Stimulated activated CD8-positive, alpha-beta memory T cell treated with anti-CD3 and anti-CD28 coated beads, Interleukin-4, amount 100 ng/mL, for 1 hour (primary cell): ENCODE measurements around the gene CDK2AP2.
"Not testable (repeated sequence)": the region's sequence is repeated elsewhere in the genome, so short reads cannot be mapped to it uniquely, and the experiment has no call there.

Source experiments
- DNase-seq, 2 donors: peaks; one replicate each; pipeline ENCODE4 v3.0.0-alpha.2; 2020; ENCODE audit warnings: low read depth in 2 of 2, low spot score in 1 of 2

Gene CDK2AP2

DNA sequence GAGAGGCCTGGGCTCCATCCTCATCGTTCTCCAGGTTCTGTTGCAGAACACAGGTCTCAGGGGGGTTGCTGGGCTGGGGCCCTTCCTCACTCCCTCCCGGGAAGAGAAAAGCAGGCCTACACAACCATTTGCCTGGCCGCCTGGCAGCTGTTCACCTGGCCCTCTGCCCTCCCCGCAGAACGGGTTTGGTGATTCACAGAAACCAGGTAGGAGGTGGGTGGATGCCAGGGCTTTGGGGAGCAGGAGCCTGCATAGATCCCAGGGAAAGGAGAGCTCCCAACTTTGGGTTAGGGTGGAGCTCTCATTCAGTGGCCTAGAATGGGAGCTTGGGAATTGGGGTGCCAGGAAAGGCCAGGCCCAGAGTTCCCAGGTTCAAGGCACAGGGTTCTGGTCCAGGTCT lies 39.9 kb downstream of the CDK2AP2 start:
- no peak for DNase-seq

DNA sequence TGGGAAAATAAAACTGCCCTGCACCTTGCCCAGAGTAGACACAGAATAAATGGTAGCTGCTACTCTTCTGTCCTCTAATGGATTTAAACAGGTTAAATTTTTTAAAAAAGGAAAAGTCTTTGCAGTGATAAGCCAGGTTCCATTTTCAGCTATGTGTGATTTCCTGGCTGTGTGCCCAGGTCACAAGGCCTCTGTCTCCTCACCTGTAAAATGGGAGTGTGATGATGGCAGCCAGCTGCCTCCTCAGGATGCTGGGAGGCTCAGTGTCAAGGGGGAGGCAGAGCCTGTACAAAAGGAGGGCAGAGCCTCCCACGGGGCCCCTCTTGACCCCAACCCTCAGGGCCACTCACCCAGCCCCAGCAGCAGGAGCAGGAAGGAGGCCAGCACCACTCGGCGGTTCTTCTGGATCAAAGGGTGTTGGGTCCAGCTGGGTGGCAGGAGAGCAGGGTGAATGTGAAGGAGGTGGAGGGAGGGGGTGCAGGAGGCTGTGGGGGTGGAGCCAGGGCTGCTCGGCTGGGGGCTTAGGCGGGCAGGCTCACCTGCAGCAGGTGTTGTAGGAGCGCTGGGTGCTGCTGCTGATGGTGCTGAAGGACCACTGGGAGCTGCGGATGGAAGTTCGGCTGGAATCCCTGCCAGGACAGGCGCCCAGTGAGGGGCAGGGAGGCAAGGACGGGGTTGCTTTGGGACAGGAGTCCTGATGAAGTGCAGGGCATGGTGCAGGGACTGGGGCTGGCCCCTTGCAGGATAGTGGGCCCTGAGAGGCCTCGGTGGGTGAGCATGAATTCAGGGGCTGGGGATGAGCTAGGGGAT lies 40.8 kb downstream of the CDK2AP2 start:
- DNase-seq: no peak

DNA sequence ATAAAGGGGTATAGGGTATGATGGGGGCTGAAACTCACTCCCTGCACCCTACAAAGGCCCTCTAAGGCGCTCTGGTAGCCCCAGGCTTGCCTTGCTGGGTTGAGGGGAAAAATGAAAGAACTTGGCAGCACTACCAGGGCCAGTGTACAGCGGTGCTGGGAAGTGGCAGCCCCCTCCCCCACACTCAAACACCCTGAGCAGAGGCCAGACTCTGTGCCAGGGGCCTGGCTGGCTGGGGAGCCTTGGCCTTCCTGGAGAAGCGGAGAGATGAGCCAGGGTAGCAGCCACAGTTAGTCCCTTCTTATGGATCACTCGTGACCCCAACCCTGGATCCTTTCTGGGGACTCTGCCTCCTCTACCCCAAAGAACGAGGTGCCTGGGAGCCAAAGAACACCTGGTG lies 41.6 kb downstream of the CDK2AP2 start:
- no peak for DNase-seq

DNA sequence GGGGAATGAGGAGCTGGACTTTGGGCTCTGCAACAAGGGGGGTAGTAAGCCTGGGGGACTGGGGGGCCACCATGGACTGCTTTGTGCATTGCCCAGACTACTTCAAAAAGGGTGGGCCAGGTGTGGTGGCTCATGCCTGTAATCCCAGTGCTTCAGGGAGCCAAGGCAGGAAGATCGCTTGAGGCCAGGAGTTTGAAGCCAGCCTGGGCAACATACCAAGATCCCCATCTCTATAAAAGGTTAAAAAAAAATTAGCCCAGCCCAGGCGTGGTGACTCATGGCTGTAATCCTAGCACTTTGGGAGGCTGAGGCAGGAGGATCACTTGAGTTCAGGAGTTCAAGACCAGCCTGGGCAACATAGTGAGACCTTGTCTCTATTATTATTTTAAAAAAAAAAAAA lies 42.4 kb downstream of the CDK2AP2 start:
- DNase-seq: not testable (repeated sequence)

DNA sequence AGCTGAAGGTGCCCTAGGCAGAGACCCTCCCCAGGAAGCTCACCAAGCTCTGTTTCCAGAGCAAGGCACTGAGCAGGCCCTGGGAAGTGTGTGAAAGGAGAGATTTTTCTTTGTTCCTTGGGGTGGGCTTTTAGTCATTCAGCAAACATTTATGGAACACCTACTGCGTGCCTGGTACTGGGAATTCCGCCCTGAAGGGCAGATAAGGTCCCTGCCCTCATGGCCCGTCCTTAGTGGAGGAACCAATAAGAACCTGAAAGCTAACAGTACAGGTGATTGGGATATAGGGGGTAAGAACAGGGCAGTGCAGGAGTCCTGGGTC lies 42.8 kb downstream of the CDK2AP2 start:
- DNase-seq: no peak

DNA sequence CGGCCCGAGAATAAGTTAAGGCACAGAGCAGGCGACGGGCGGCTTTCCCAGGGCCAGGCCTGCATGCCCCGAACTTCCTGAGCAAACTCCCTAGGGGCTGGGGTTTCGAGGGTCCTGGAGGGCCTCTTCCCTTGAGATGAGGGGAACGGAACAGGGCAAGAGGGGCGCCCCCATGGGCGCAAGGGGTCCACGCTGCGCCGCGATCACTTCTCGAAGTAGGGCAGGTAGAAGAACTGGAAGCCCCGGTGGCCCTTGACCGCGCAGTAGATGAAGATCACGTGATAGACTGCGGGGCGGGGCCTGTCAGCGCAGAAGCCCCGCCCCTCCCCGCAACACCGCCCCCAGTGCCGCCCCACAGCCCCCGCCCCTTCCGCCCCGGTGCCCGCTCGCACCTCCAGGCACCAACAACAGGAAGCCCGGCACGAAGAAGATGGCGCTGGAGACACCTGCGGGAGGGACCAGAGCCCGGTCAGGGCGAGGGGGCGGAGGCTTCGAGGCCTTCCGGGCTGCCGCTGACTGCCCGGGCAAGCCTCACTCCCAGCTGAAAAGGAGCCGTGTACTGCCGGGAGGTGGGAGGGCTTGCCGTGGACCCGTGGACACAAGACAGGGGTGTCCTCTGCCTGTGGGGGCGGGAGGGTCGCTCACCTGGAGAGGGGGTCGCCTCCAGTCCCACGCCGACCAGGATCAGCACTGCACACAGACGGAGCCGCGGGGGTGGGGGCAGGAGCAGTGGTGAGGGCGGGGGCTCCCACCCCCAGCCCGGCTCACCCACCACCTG lies 43.4 kb downstream of the CDK2AP2 start:
- peak; percentile 79 to 87 for DNase-seq

DNA sequence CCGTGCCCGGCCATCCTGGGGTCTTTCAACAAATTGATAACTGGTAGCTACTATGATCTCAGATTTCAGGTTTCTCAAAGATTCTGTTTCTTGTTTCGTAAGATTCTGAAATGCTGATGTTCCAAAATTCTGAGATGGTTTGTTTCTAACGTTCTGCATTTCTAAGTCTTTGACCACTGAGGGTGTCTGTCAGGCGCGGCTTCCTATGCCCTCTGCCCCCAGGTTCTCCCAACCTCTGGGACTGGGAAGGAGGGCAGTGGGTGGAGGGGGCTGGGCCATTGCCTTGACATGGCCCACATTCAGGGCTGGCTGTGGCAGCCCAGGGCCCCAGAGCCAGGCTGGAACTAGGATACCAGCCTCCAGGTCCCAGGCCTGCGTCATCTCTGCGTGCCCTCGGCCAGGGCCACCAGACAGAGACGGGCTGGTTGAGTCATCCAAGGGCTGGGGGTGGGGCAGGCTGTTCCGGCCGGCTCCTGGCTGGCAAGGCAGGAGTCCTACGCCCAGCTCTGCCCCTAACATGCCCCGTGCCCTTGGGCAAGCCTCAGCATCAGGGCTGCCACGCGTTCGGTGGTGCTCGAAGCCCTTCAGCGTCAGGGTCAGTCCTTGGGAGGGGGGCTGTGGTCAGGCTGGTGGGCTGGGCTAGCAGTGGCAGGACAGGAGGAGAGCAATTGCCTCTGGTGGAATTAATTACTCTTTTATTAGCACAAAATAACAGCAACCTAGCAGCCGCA lies 44.1 kb downstream of the CDK2AP2 start:
- DNase-seq: no peak

DNA sequence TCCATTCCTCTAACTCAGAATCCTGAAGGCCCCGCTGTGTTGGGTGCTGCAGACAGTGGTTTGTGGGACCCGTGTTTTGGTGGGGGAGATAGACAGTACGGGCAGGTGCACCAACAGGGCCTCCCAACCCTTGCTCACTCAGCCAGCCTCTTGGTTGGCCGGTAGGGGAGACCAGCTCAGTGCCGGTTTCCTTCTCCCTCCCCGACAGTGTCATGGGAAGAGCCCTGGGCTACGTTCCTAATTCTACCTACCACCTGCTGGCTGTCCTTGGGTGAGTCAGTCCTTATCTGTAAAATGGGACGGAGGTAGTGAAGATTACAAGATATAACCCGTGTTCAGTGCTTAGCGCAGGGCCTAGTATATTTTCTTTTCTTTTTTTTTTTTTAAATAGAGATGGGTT lies 44.8 kb downstream of the CDK2AP2 start:
- no peak for DNase-seq

DNA sequence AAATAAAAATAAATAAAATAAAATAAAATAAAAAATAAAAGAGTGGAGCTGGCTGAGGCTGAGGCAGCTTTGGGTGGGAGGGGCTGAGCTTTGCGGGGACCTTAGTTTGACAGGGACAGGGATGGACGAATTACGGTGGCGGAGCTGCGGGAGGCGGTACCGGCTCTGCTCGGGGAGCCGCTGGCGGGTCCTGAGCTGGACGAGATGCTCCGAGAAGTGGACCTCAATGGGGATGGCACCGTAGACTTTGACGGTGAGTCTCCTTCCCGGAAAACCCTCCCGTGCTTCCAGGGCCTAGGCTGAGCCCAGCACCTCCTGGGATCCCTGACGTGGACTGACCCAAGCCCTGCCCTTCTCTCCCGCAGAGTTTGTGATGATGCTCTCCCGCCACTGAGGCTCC lies 49.7 kb downstream of the CDK2AP2 start:
- DNase-seq: no peak

DNA sequence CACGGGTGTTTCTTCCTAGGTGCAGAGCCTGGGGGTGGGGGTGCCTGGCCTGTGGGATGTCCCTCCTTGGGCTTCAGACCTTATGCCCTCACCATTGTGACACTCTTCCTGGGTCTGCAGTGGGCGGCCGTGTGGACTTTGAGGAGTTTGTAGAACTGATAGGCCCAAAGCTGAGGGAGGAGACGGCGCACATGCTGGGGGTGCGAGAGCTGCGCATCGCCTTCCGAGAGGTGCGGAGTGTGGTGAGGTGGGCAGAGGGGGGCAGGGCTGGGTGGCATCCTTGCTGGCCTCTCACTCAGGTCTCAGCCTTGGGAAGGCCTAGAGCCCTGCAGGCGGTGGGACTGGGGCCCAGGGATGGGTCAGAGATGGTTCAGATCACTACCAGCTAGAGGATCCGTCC lies 50.5 kb downstream of the CDK2AP2 start:
- DNase-seq: no peak
